Left kidney (tissue), 2 donors: ENCODE data around the gene PCDHB9. TPM values are rescaled to one million over a fixed set of nuclear protein-coding genes. Genes with fewer than 3 reads are reported as not detected.
"Not testable (repeated sequence)": the region's sequence is repeated elsewhere in the genome, so short reads cannot be mapped to it uniquely, and the experiment has no call there.

ENCODE experiments used
- DNase-seq: peaks from one replicate; pipeline ENCODE4 v3.0.0-alpha.2; 2013
- polyA plus RNA-seq: library from polyadenylated mRNA; unstranded; fragments of 120-200 nt; gene quantifications from one replicate; pipeline ENCODE4 v1.2.1, GENCODE V29; 2013; ENCODE audit not compliant: insufficient read length

Gene PCDHB9
- polyA plus RNA-seq, 1 donor: 4.3 TPM

- not testable (repeated sequence) for DNase-seq
Observed at GRCh38 chr5:141235922-141236321, 49.0 kb downstream of the PCDHB9 start.

GRCh38 chr5:141236516-141237313 is 49.8 kb downstream of the PCDHB9 start:
- no peak for DNase-seq

Other genes starting within 250 kb of the PCDHB9 start
- 0.93 TPM for gene PCDHAC2, start 220.7 kb upstream of the PCDHB9 start, polyA plus RNA-seq
- gene PCDHB1, start 135.8 kb upstream of the PCDHB9 start, polyA plus RNA-seq: 0.13 TPM
- 6.6 TPM for gene PCDHB2, start 92.5 kb upstream of the PCDHB9 start, polyA plus RNA-seq
- 2.3 TPM for gene PCDHB3, start 86.7 kb upstream of the PCDHB9 start, polyA plus RNA-seq
- 1.9 TPM for gene PCDHB4, start 65.3 kb upstream of the PCDHB9 start, polyA plus RNA-seq
- 7.5 TPM for gene PCDHB5, start 52.0 kb upstream of the PCDHB9 start, polyA plus RNA-seq
- 3.5 TPM for gene PCDHB6, start 37.1 kb upstream of the PCDHB9 start, polyA plus RNA-seq
- gene PCDHB7, start 14.5 kb upstream of the PCDHB9 start, polyA plus RNA-seq: 4.5 TPM
- gene PCDHB8, start 9.4 kb upstream of the PCDHB9 start, polyA plus RNA-seq: 2.6 TPM
- gene PCDHB16, start 4.8 kb upstream of the PCDHB9 start, polyA plus RNA-seq: 8.1 TPM
- gene PCDHB10, start 5.2 kb downstream of the PCDHB9 start, polyA plus RNA-seq: 7.2 TPM
- 4.4 TPM for gene PCDHB11, start 12.5 kb downstream of the PCDHB9 start, polyA plus RNA-seq
- gene PCDHB12, start 21.6 kb downstream of the PCDHB9 start, polyA plus RNA-seq: 4.6 TPM
- 9.3 TPM for gene PCDHB13, start 26.8 kb downstream of the PCDHB9 start, polyA plus RNA-seq
- 11.3 TPM for gene PCDHB14, start 36.2 kb downstream of the PCDHB9 start, polyA plus RNA-seq
- gene PCDHB15, start 58.2 kb downstream of the PCDHB9 start, polyA plus RNA-seq: 12.5 TPM
- gene SLC25A2, start 116.9 kb downstream of the PCDHB9 start, polyA plus RNA-seq: 0.23 TPM
- gene TAF7, start 133.6 kb downstream of the PCDHB9 start, polyA plus RNA-seq: 154 TPM
- 1.1 TPM for gene PCDHGA1, start 143.4 kb downstream of the PCDHB9 start, polyA plus RNA-seq
- gene PCDHGA2, start 151.6 kb downstream of the PCDHB9 start, polyA plus RNA-seq: 6.8 TPM
- gene PCDHGA3, start 156.7 kb downstream of the PCDHB9 start, polyA plus RNA-seq: 2.9 TPM
- 1.9 TPM for gene PCDHGB1, start 162.9 kb downstream of the PCDHB9 start, polyA plus RNA-seq
- gene PCDHGA4, start 167.9 kb downstream of the PCDHB9 start, polyA plus RNA-seq: 2.6 TPM
- 4.0 TPM for gene PCDHGB2, start 172.8 kb downstream of the PCDHB9 start, polyA plus RNA-seq
- gene PCDHGA5, start 177.0 kb downstream of the PCDHB9 start, polyA plus RNA-seq: 2.7 TPM
- gene PCDHGB3, start 183.1 kb downstream of the PCDHB9 start, polyA plus RNA-seq: 2.8 TPM
- 8.1 TPM for gene PCDHGA6, start 186.7 kb downstream of the PCDHB9 start, polyA plus RNA-seq
- 2.2 TPM for gene PCDHGA7, start 195.6 kb downstream of the PCDHB9 start, polyA plus RNA-seq
- 7.6 TPM for gene PCDHGB4, start 200.5 kb downstream of the PCDHB9 start, polyA plus RNA-seq
- 0.60 TPM for gene PCDHGA8, start 205.5 kb downstream of the PCDHB9 start, polyA plus RNA-seq
- 10.9 TPM for gene PCDHGB5, start 210.8 kb downstream of the PCDHB9 start, polyA plus RNA-seq
- 6.5 TPM for gene PCDHGA9, start 215.6 kb downstream of the PCDHB9 start, polyA plus RNA-seq
- 7.3 TPM for gene PCDHGB6, start 220.9 kb downstream of the PCDHB9 start, polyA plus RNA-seq
- gene PCDHGA10, start 225.8 kb downstream of the PCDHB9 start, polyA plus RNA-seq: 3.7 TPM
- 17.3 TPM for gene PCDHGB7, start 230.5 kb downstream of the PCDHB9 start, polyA plus RNA-seq
- gene PCDHGA11, start 233.9 kb downstream of the PCDHB9 start, polyA plus RNA-seq: 5.1 TPM
- 1.5 TPM for gene PCDHGA12, start 243.3 kb downstream of the PCDHB9 start, polyA plus RNA-seq